Astrocyte of the spinal cord (primary cell): ENCODE measurements around the gene MAN1C1.

Experiments used
- DNase-seq: peaks from one replicate; pipeline ENCODE4 v3.0.0; 2011; ENCODE audit warnings: low read depth, low spot score
- H3K4me3 ChIP-seq: 2 replicates; pipeline ENCODE4 v1.5.1; 2011; ENCODE audit warnings: low read depth, mild to moderate bottlenecking, low read length, moderate library complexity
- in situ Hi-C: cut with HindIII; loops from 2 replicates; pipeline ENCODE4 v1.10.0; 2017; ENCODE audit warnings: low sequenced_read_pairs
- TF ChIP-seq, protein P1 (sequence below): IDR thresholded peaks from 2 replicates; pipeline ENCODE4 v1.5.1; 2012; ENCODE audit warnings: low read depth, mild to moderate bottlenecking, low read length, inconsistent platforms

Gene MAN1C1

DNA sequence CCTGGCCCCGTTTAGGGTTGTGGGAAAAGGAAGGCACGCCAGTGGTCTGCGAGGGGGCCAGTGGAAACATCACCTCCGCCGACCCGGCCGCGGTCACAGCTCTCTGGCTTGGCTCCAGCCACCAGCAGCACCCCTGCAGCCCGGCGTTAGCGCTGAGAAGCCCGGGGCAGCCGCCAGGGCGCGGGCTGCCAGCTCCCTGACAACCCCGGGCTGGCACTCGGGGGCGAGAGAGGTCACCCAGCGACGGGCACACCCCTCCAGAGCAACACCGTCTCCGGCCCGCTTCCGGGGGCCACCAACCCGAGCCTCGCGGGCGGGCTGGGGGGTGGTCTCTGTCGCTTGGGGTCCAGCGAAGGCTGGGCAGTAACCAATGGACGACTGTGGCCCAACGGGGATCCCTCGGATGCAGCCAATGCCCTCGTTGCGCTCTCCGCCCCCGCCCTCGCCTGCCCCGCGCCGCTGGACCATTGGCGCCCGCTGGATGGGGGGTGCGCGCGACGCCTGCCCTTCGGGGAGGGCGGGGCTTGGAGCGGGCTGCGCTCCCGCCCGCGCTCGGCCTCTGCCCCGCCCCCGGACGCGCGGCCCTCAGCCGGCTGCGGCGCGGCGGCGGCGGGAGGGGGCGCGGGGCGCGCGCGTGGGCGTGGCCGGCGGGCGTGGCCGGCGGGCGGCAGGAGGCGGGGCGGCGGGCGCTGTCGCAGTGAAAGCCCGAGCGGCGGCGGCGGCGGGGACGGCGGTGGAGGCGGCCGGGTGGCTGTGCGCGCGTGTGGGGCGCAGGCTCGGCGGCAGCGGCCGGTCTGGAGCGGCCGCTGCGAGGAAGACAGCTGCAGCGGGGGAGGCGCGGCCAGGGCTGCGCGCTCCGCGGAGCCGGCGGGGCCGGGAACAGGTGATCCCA, at the start of gene MAN1C1:
TSS of gene MAN1C1 (plus strand) at position 697 of the 892 bp plus-strand sequence. CDS start 1,007 bp downstream, outside the sequence.
- in situ Hi-C loops: no loop called here
- peak within 1 kb of the TSS; percentile 38 for H3K4me3 ChIP-seq
- TF ChIP-seq, protein P1, sequence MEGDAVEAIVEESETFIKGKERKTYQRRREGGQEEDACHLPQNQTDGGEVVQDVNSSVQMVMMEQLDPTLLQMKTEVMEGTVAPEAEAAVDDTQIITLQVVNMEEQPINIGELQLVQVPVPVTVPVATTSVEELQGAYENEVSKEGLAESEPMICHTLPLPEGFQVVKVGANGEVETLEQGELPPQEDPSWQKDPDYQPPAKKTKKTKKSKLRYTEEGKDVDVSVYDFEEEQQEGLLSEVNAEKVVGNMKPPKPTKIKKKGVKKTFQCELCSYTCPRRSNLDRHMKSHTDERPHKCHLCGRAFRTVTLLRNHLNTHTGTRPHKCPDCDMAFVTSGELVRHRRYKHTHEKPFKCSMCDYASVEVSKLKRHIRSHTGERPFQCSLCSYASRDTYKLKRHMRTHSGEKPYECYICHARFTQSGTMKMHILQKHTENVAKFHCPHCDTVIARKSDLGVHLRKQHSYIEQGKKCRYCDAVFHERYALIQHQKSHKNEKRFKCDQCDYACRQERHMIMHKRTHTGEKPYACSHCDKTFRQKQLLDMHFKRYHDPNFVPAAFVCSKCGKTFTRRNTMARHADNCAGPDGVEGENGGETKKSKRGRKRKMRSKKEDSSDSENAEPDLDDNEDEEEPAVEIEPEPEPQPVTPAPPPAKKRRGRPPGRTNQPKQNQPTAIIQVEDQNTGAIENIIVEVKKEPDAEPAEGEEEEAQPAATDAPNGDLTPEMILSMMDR: peak; percentile 37
- DNase-seq: peak; percentile 62

- DNase-seq: no peak
- in situ Hi-C loops: no loop called here
- no peak overlapping the region for H3K4me3 ChIP-seq
Measured at GRCh38 chr1:25567710-25568089, 48.9 kb upstream of the MAN1C1 start.

GRCh38 chr1:25568090-25568833, 48.3 kb upstream of the MAN1C1 start:
- TF ChIP-seq, protein P1: no peak
- H3K4me3 ChIP-seq: no peak overlapping the region
- in situ Hi-C loops: no loop called here
- peak; percentile 72 for DNase-seq

More at GRCh38 chr1:25567710-25568089, 48.9 kb upstream of the MAN1C1 start:
- TF ChIP-seq, protein P1: no peak

- no peak overlapping the region for H3K4me3 ChIP-seq
- TF ChIP-seq, protein P1: no peak
- DNase-seq: peak; percentile 93
- in situ Hi-C loops: no loop called here
Measured at GRCh38 chr1:25568834-25569596, 47.6 kb upstream of the MAN1C1 start.

- TF ChIP-seq, protein P1: no peak
- in situ Hi-C loops: no loop called here
- H3K4me3 ChIP-seq: no peak overlapping the region
- no peak for DNase-seq
Measured at GRCh38 chr1:25569597-25570396, 46.8 kb upstream of the MAN1C1 start.
